Small intestine (tissue), 7 donors: ENCODE results near the gene DCANP1. TPM values are rescaled to one million over a fixed set of nuclear protein-coding genes. Genes with fewer than 3 reads are reported as not detected.

ENCODE experiments used
- DNase-seq, 2 donors: peaks; one replicate each; pipeline versions ENCODE4 v3.0.0 to v3.0.0-alpha.2; 2013
- FAIRE-seq: peaks from 2 replicates; lab custom pipeline; 2012; peaks lifted over from hg19 to GRCh38; lab: Jason Lieb, UNC
- H3K27ac ChIP-seq, 3 donors: one replicate each; pipeline ENCODE4 v1.5.1; 2013; ENCODE audit warnings: low read length in 2 of 3, mild to moderate bottlenecking in 2 of 3, control low read depth in 1 of 3, inconsistent platforms in 1 of 3, low read depth in 1 of 3, moderate library complexity in 1 of 3
- H3K27me3 ChIP-seq, 3 donors: one replicate each; pipeline ENCODE4 v1.6.1; 2013; ENCODE audit warnings: low read length in 3 of 3, inconsistent platforms in 1 of 3; ENCODE audit not compliant: control insufficient read depth in 3 of 3, insufficient read depth in 3 of 3
- H3K36me3 ChIP-seq, 3 donors: one replicate each; pipeline ENCODE4 v1.6.1; 2013; ENCODE audit warnings: low read length in 3 of 3, inconsistent platforms in 1 of 3, low read depth in 1 of 3, mild to moderate bottlenecking in 1 of 3, moderate library complexity in 1 of 3; ENCODE audit not compliant: control insufficient read depth in 3 of 3, insufficient read depth in 2 of 3
- H3K4me1 ChIP-seq, 3 donors: one replicate each; pipeline ENCODE4 v1.6.1; 2013; ENCODE audit warnings: low read length in 2 of 3, inconsistent platforms in 1 of 3, low read depth in 1 of 3, mild to moderate bottlenecking in 1 of 3, moderate library complexity in 1 of 3; ENCODE audit not compliant: control insufficient read depth in 3 of 3, insufficient read depth in 2 of 3
- H3K4me3 ChIP-seq, 3 donors: one replicate each; pipeline ENCODE4 v1.5.1; 2013; ENCODE audit warnings: low read length in 3 of 3, control low read depth in 1 of 3, inconsistent platforms in 1 of 3, low read depth in 1 of 3, mild to moderate bottlenecking in 1 of 3, moderate library complexity in 1 of 3
- H3K9me3 ChIP-seq, 2 donors: one replicate each; pipeline ENCODE4 v1.6.1; 2013; ENCODE audit warnings: low read depth in 1 of 2, low read length in 1 of 2; ENCODE audit not compliant: control insufficient read depth in 2 of 2, insufficient read depth in 1 of 2
- WGBS, 3 donors: extraction: QIAGEN DNeasy Blood & Tissue Kit; methylation state at CpG; one replicate each; pipeline ENCODE4 v1.1.7; 2013; 5-methylcytosine and 5-hydroxymethylcytosine counted together
- polyA plus RNA-seq, 4 donors: library from polyadenylated mRNA; stranded (reverse) in 3 of 4; unstranded in 1 of 4; fragments of 200-250 nt in 3 of 4; fragments of 120-200 nt in 1 of 4; gene quantifications; one replicate each; pipeline versions ENCODE4 v1.2.1 to v1.2.3, GENCODE V29; 2013
- donor health status: healthy with polysubstance abuse.
- donor health status: control.
- donor health status: control.
- donor health status: Bipolar disorder and iron deficiency.
- donor health status: healthy.

The DCANP1 gene
- polyA plus RNA-seq, 4 donors: 0.01 to 0.43 TPM; not detected in 2

DNA sequence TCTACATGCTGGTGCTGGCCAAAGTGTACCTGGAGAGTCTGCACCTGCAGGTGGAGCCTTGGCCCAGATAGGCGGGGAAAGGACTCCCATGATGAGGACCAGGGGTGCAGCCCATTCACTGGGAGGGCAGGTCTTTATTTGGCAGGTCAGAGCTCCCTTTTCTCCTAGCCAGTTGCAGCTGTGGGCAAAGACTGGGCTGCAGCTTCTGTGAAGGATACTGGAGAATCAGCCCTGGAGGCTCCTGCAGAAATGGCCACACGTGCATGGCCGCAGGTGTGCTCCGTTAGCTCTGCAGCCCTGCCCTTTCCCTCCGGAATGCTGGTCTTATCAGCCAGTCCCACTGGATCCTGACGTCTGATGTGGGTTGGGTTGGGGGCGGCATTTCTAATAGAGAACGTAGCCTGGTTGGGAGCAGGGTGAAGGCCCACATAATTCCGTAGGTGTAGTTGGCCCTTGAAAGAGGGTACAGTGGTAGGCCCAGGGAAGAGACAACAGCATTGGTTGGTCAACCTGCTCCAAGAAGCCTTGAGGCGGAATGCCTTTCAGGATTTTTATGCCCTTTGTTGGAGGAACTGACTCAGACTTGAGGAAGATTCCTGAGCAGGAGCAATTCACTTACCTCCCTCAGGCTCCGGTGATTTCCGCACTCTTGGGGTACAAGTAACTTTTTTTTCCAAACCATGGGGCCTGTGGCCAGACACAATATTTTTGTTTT is 27.0 kb upstream of the DCANP1 start:
- Histone ChIP-seq H3K9me3 (no peaks in the 10 kb centered on the region), H3K4me3 (no peak overlapping the region), H3K36me3 (no peaks in the 10 kb centered on the region), H3K27ac (no peak overlapping the region), H3K4me1 (no peaks in the 10 kb centered on the region), H3K27me3 (peaks cover 0 to 44% (median 0%) of the 10 kb centered on the region in 3 donors)
- FAIRE-seq (no peak), DNase-seq (no peak)
- WGBS, 3 donors: 62 to 80% (median 76%) methylated on average over 12 of the region's 12 CpGs

DNA sequence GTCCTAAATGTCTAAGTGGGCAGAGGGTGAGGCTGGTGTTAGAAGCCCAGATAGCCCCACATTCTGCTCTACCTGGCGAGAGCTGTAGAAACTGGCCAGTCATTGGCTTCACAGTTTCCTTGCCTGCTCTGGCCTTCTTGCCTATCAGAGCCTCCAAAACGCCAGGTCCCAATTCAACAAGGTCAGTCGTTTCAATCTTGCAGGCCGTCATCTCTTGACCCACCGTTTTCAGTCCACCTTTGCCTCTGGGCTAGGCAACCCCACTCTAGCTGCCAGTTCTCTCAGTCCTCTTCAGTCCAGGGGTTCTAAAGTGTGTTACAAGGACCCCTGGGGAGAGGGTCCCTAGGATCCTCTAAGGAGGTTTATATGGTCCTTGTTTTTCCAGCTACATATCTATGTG is 25.0 kb upstream of the DCANP1 start:
- no peak for DNase-seq
- H3K27ac ChIP-seq: no peak overlapping the region
- WGBS, 3 donors: 74 to 82% (median 74%) methylated on average over 5 of the region's 5 CpGs
- peaks cover 0 to 48% (median 5%) of the 10 kb centered on the region in 3 donors for H3K27me3 ChIP-seq
- H3K4me3 ChIP-seq: no peak overlapping the region
- no peaks in the 10 kb centered on the region for H3K36me3 ChIP-seq
- no peak for FAIRE-seq
- H3K9me3 ChIP-seq: no peaks in the 10 kb centered on the region
- H3K4me1 ChIP-seq: no peaks in the 10 kb centered on the region

- no peak for DNase-seq
- Histone ChIP-seq H3K4me1 (no peaks in the 10 kb centered on the region), H3K36me3 (no peaks in the 10 kb centered on the region), H3K27ac (no peak overlapping the region), H3K9me3 (no peaks in the 10 kb centered on the region), H3K27me3 (peaks cover 0 to 48% (median 5%) of the 10 kb centered on the region in 3 donors), H3K4me3 (no peak overlapping the region)
- FAIRE-seq: no peak
- 50 to 73% (median 54%) methylated on average over 4 of the region's 4 CpGs for WGBS, 3 donors
Observed at GRCh38 chr5:135471726-135472125, 24.6 kb upstream of the DCANP1 start.

DNA sequence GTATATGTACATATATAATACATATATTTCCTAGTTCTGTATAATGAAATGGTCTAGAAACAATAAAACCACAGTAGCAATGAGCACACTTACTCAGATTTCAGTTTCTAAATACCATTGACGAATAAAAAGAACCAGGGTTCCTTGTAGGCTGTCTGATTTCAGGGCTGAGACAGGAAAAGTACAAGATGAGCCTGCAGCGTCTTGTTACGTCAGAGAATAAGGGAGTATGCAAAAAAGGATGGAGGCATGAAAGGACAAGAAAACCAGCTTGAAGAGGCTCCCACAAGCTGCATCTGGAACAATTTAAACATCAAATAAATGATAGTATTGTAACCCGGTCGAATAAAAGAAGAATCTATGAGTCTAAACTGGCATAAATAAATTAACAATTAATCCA is 22.8 kb upstream of the DCANP1 start:
- Histone ChIP-seq H3K36me3 (no peaks in the 10 kb centered on the region), H3K9me3 (no peaks in the 10 kb centered on the region), H3K27ac (no peak overlapping the region), H3K4me3 (no peak overlapping the region), H3K27me3 (peaks cover 0 to 60% (median 8%) of the 10 kb centered on the region in 3 donors), H3K4me1 (no peaks in the 10 kb centered on the region)
- no peak for DNase-seq
- 84 to 91% (median 89%) methylated on average over 5 of the region's 5 CpGs for WGBS, 3 donors
- FAIRE-seq: no peak

DNA sequence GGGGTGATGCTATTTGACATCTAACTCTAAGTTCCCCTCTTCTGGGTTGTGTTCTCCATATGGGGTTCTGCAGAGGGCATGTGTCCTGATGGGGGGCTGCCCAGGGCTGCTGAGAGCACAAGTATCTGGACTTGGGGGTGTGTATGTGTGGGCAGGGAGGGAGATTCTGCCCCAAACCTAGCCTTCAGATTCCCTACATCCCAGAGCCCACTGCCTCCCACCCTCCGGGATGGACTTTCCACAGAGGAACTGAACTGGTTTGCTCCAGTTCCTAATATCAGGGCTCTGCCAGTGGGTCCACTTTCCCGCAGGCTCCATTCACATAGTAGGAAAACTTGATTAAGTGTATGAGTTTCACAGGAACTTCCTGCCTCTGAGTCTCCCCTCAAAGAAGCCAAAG is 21.4 kb upstream of the DCANP1 start:
- Histone ChIP-seq H3K36me3 (no peaks in the 10 kb centered on the region), H3K27me3 (peaks cover 0 to 65% (median 8%) of the 10 kb centered on the region in 3 donors), H3K27ac (no peak overlapping the region), H3K9me3 (no peaks in the 10 kb centered on the region), H3K4me3 (no peak overlapping the region), H3K4me1 (no peaks in the 10 kb centered on the region)
- FAIRE-seq (no peak), DNase-seq (no peak)
- 65 to 100% (median 92%) methylated on average over 2 of the region's 2 CpGs for WGBS, 3 donors

DNA sequence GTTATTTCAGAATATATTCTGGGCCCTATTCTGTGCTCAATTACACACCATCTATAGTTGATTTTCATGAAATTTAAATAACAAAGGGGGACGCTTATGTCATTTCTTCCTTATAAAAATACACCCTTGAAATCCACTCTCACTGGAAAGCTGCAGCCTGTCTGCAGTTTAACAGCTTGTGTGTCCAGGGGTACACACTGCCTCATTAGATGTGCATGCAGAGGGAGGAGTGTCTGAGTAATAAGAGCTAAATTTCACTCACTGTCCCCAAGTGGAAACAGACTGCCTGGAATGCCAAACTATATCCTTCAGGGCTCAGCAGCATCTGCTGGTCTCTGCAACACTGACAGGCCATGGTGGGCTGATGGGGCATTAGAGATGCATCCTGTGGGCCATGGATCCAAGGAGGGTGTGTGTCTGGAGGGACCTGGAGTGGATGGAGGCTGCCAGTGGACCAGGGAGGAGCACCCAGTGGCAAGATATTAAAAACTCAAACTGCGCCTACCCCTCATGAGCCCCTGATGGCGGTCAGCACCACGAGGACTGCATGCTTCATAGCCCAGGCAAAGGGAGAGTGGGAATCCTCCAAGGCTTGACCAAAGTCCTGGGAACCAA is 20.8 kb upstream of the DCANP1 start:
- DNase-seq (no peak), FAIRE-seq (no peak)
- 83 to 96% (median 88%) methylated on average over 3 to 4 of the region's 4 CpGs for WGBS, 3 donors
- no peak overlapping the region for H3K27ac ChIP-seq
- no peaks in the 10 kb centered on the region for H3K9me3 ChIP-seq
- no peak overlapping the region for H3K4me3 ChIP-seq
- H3K36me3 ChIP-seq: no peaks in the 10 kb centered on the region
- H3K4me1 ChIP-seq: no peaks in the 10 kb centered on the region
- H3K27me3 ChIP-seq: peaks cover 0 to 64% (median 8%) of the 10 kb centered on the region in 3 donors

DNA sequence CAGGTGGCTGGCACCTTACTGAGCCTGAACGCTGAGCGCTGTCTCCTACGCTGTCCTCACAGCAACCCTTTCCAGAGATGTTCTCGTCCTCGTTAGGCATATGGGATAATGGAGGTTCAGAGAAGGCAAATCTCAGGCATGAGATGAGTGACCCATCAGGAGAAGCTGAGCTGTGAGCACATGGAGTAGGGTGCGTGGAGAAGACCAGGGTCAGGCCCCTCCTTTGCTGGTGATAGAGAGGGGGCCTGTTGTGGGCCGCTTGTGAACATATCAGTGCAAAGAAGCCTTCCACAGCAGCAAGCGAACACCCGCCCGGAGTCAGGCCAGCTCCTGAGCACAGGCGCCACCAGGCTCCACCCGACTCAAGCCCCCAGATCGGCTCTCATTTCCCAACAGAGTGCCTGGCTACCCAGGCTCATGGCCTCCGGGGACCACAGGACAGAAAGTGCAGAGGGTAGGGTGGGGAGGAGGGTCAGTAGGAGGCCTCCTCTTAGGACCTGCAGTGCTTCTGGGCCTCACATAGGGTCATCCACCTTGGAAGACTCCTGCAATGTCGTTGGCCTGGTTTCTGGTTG is 20.0 kb upstream of the DCANP1 start:
- DNase-seq (no peak), FAIRE-seq (no peak)
- H3K36me3 ChIP-seq: no peaks in the 10 kb centered on the region
- WGBS, 3 donors: 87 to 89% (median 88%) methylated on average over 15 of the region's 15 CpGs
- H3K9me3 ChIP-seq: no peaks in the 10 kb centered on the region
- H3K27ac ChIP-seq: no peak overlapping the region
- no peaks in the 10 kb centered on the region for H3K4me1 ChIP-seq
- no peak overlapping the region for H3K4me3 ChIP-seq
- H3K27me3 ChIP-seq: peaks cover 0 to 64% (median 8%) of the 10 kb centered on the region in 3 donors

DNA sequence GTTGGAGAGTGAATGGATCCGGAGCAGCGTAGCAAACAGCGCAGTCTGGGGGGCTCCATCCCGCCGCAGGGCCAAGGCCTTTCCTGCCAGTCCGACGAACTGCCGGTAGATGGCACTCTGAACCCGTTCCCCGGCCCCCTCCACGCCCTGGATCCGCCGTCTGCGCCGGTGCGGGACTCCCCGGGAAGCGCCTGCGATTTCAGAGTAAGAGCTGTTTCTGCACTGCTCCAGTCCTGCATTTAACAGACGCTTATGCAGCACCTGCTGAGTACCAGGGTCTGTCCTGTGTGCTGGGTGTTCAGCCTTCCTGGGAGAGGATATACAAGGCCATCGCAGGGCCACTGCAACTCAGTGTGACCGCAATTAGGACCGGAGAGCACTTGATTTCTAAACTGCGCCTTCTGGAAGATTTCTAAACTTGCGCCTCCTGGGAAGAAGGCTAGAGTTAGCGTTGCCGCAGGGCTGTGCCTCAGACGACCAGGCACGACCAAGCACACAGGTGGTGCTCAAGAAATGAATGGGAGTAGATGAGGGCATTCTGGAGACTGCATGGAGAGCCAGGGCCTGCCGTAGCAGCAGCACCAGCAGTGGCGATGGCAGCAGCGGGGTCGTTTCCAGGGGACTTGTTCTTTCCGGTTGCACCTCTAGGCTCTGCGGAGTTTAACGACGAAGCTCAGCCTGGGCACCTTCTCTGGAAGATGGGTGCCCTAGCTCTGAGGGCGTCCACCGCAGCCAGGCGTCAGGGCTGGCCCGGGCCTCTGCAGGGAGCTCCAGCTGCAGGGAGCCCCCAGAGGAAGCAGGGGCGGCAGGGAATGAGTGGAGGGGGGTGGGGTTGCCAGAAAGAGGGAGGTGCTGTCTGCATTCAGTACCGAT is 19.3 kb upstream of the DCANP1 start:
- H3K4me3 ChIP-seq: no peak overlapping the region
- no peaks in the 10 kb centered on the region for H3K36me3 ChIP-seq
- WGBS, 3 donors: 15 to 31% (median 28%) methylated on average over 43 of the region's 43 CpGs
- no peak for FAIRE-seq
- H3K4me1 ChIP-seq: no peaks in the 10 kb centered on the region
- DNase-seq: peak; percentile 66 to 79
- no peaks in the 10 kb centered on the region for H3K9me3 ChIP-seq
- H3K27ac ChIP-seq: no peak overlapping the region
- peaks cover 0 to 61% (median 8%) of the 10 kb centered on the region in 3 donors for H3K27me3 ChIP-seq
